ENCODE measurements around the gene IDUA. TPM values are rescaled to one million over a fixed set of nuclear protein-coding genes. Genes with fewer than 3 reads are reported as not detected.
A peak's percentile ranks its signal among the peaks of the same experiment; 100 is the strongest.

IDUA gene
- total and polyA plus RNA-seq, 10 of the 15 experiments (the other 5 are each of a cell fraction or from before 2014, with no cell fraction given), result 0.05 to 7.6 (median 1.4) TPM; not detected in 1

GRCh38 chr4:1021386-1022050 lies 34.7 kb downstream of the IDUA start (continued):
- TF ChIP-seq CHD2 (IDR thresholded peaks at IDR 0.05; ENCODE audit: borderline replicate concordance, low read depth, low read length) (peak; percentile 68), KLF5 (IDR thresholded peaks at IDR 0.05; ENCODE audit: partially characterized antibody) (no peak), WRNIP1 (IDR thresholded peaks at IDR 0.05; ENCODE audit: borderline replicate concordance, low read depth, low read length) (no peak), ZBTB40 (IDR thresholded peaks at IDR 0.05; ENCODE audit: borderline replicate concordance) (no peak), IKZF1 (conservative IDR thresholded peaks at IDR 0.05) (peak; percentile 55; the same call in 1 of the 2 replicates), IKZF2 (IDR thresholded peaks at IDR 0.05) (peak in 1 of 2 experiments; percentile 19; a peak in 2 of 4 replicates), LARP7 (IDR thresholded peaks at IDR 0.05) (0 out of 2 replicates have a peak, but pooled peaks have one; percentile 47)

Data from GM12878 (cell line).